Duodenal mucosa (tissue), 2 donors: Measurements from ENCODE around the gene DESI1.
"Not testable (repeated sequence)": the region's sequence is repeated elsewhere in the genome, so short reads cannot be mapped to it uniquely, and the experiment has no call there.

ENCODE experiments used
- H3K27ac ChIP-seq: one replicate; pipeline ENCODE4 v1.7.0; 2013; ENCODE audit warnings: low read depth, low read length
- H3K27me3 ChIP-seq, 2 donors: one replicate each; pipeline ENCODE4 v1.7.0; 2013; ENCODE audit warnings: low read length in 2 of 2, control low read depth in 1 of 2; ENCODE audit not compliant: insufficient read depth in 2 of 2, control insufficient read depth in 1 of 2
- H3K36me3 ChIP-seq, 2 donors: one replicate each; pipeline ENCODE4 v1.7.0; 2013; ENCODE audit warnings: low read length in 2 of 2, control low read depth in 1 of 2; ENCODE audit not compliant: insufficient read depth in 2 of 2, control insufficient read depth in 1 of 2
- H3K4me1 ChIP-seq, 2 donors: one replicate each; pipeline ENCODE4 v1.7.0; 2013; ENCODE audit warnings: low read length in 2 of 2, control low read depth in 1 of 2; ENCODE audit not compliant: insufficient read depth in 2 of 2, control insufficient read depth in 1 of 2
- H3K4me3 ChIP-seq, 2 donors: one replicate each; pipeline ENCODE4 v1.7.0; 2013; ENCODE audit warnings: low read length in 2 of 2, low read depth in 1 of 2
- H3K9ac ChIP-seq, 2 donors: one replicate each; pipeline ENCODE4 v1.7.0; 2013; ENCODE audit warnings: low read length in 2 of 2, low read depth in 1 of 2
- H3K9me3 ChIP-seq, 2 donors: one replicate each; pipeline ENCODE4 v1.7.0; 2013; ENCODE audit warnings: low read length in 2 of 2, control low read depth in 1 of 2; ENCODE audit not compliant: control insufficient read depth in 1 of 2

Gene DESI1

DNA sequence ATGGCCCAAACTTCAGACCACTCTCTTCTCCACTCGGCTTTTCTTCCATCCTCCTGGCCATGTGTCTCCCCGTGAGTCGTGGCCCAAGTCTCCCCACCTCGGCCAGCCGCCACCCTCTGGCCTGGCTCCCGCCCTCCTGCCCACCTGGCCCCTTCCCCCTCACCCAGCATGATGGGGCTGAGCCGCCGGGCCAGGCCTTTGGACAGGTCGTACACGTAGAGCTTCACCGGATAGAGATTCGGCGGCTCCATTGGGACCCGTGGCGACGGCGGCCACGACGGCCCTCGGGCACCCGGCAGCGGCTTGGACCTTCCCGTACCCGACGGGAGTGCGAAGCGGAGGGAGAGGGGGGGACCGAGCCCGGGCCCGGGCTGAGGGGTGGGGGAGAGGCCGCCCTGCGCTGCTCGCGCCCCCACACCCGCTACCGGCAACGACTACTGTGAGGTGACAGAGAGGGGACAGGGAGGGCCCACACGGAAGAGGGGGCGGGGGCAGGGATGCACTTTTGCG is at the start of gene DESI1:
Gene DESI1, minus strand, starts transcription at position 455 of the 510 bp plus-strand sequence. Its CDS starts 204 bp downstream, at position 251.
- Histone ChIP-seq H3K27me3 (no peaks in the 10 kb centered on the region), H3K27ac (peak within 1 kb of the TSS; percentile 98), H3K4me1 (peaks cover 17 to 29% of the 10 kb centered on the region in 2 donors), H3K4me3 (peak within 1 kb of the TSS; percentile 88 to 98), H3K36me3 (peaks cover 0 to 24% of the 10 kb centered on the region in 2 donors), H3K9me3 (no peaks in the 10 kb centered on the region), H3K9ac (peak within 1 kb of the TSS; percentile 95 to 100)

DNA sequence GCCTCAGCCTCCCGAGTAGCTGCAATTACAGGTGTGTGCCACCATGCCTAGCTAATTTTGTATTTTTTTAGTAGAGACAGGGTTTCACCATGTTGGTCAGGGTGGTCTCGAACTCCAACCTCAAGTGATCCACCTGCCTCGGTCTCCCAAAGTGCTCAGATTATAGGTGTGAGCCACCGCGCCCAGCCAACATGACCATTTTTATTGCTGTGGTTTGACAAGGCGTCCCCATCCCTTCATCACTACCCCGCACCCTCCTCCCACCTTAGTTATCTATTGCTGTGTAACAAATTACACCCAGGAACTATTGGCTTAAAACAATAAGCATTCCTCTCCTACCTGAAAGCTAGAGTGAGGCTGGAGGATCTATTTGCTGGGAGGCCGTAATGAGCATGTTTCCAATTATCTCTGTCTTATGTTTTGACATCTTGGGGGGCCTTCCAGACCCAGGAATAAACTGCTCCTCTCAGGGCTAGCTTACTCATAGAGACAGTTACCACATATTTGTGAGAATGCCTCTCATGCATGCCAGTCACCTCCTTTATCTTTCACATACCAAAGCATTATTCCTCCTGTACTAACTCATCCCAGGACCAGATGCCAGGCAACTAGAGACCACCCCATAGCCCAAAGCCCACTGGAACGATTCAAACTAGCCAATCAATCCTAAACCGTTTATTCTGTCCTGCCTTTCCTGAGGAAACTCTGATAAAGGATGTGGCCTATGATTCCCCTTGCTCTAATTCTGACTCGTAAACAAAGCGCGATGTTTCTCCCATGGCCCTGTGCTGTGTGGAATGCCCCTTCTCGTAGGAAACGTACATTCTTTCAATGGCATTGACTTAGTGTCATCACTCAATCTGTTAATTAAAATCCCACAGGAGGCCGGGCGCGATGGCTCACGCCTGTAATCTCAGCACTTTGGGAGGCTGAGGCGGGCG is 48.4 kb upstream of the DESI1 start:
- Histone ChIP-seq H3K9ac (no peak overlapping the region), H3K4me3 (no peak overlapping the region), H3K27ac (no peak overlapping the region), H3K36me3 (peaks cover 13 to 28% of the 10 kb centered on the region in 2 donors), H3K27me3 (no peaks in the 10 kb centered on the region), H3K9me3 (no peaks in the 10 kb centered on the region), H3K4me1 (peaks cover 0 to 4% of the 10 kb centered on the region in 2 donors)

DNA sequence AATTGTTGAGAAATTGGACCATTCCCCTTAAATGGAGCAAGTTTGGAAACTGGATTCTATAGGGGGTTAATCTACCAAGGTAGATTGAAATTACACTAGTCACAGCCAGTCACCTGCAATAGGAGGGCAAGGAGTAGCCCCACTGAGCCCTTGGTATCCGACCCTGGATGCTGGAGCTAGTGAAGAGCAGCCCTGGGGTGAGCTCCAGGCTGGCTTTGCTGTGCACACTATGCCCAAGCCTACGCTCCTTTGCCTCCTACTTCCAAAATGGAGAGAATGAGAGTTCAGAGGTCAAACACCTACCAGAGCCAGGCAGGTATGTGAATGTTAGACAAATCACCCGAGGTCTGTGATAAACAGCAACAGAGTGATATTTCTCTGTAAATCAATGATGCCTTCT is 44.1 kb upstream of the DESI1 start:
- Histone ChIP-seq H3K27me3 (no peaks in the 10 kb centered on the region), H3K9ac (no peak overlapping the region), H3K4me1 (peaks cover 0 to 4% of the 10 kb centered on the region in 2 donors), H3K4me3 (no peak overlapping the region), H3K36me3 (peaks cover 30 to 51% of the 10 kb centered on the region in 2 donors), H3K27ac (no peak overlapping the region), H3K9me3 (no peaks in the 10 kb centered on the region)

DNA sequence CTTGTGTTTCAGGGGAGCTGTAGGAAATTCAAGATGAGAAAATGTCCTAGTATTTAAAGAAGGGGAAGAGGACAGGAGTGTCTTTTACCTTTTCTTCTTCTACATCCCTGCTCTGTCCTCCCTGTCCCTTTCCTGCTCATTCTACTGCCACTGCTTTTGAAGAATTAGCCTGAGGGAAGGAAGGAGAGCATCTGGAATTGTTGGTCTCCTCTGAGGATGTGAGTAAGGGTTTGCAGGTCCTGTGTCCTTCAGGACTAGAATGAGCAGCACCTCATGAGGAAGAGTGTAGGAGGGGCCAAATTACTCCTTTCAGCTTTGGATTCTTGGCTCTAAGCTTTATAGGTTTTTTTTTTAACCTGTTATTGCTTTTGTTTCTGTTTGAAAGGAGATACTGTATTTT is 43.6 kb upstream of the DESI1 start:
- no peaks in the 10 kb centered on the region for H3K9me3 ChIP-seq
- peaks cover 32 to 56% of the 10 kb centered on the region in 2 donors for H3K36me3 ChIP-seq
- H3K4me1 ChIP-seq = peaks cover 0 to 4% of the 10 kb centered on the region in 2 donors
- no peaks in the 10 kb centered on the region for H3K27me3 ChIP-seq
- no peak overlapping the region for H3K4me3 ChIP-seq
- no peak overlapping the region for H3K27ac ChIP-seq
- no peak overlapping the region for H3K9ac ChIP-seq

DNA sequence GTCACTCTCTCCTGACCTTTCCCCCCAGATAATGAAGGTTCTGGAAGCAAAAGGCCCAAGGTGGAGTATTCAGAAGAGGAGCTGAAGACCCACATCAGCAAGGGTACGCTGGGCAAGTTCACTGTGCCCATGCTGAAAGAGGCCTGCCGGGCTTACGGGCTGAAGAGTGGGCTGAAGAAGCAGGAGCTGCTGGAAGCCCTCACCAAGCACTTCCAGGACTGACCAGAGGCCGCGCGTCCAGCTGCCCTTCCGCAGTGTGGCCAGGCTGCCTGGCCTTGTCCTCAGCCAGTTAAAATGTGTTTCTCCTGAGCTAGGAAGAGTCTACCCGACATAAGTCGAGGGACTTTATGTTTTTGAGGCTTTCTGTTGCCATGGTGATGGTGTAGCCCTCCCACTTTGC is 42.8 kb upstream of the DESI1 start:
- not testable (repeated sequence) for H3K4me3 ChIP-seq, H3K4me1 ChIP-seq, H3K9me3 ChIP-seq, H3K27ac ChIP-seq, H3K27me3 ChIP-seq, H3K9ac ChIP-seq
- H3K36me3 ChIP-seq = peaks cover 32 to 65% of the 10 kb centered on the region in 2 donors

DNA sequence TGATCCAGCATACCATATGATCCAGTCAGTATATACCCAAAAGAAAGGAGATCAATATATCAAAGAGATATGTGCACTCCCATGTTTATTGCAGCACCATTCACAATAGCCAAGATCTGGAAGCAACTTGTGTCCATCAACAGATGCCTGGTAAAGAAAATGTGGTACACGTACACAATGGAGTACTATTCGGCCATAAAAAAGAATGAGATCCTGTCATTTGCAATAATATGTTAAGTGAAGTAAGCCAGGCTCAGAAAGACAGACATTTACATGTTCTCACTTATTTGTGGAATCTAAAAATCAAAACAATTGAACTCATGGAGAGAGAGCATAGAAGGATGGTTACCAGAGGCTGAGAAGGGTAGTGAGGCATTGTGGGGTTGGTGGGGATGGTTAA is 40.9 kb upstream of the DESI1 start:
- no peak overlapping the region for H3K27ac ChIP-seq
- H3K9ac ChIP-seq = no peak overlapping the region
- H3K4me3 ChIP-seq = no peak overlapping the region
- H3K27me3 ChIP-seq = no peaks in the 10 kb centered on the region
- H3K4me1 ChIP-seq = no peaks in the 10 kb centered on the region
- peaks cover 43 to 82% of the 10 kb centered on the region in 2 donors for H3K36me3 ChIP-seq
- H3K9me3 ChIP-seq = no peaks in the 10 kb centered on the region

DNA sequence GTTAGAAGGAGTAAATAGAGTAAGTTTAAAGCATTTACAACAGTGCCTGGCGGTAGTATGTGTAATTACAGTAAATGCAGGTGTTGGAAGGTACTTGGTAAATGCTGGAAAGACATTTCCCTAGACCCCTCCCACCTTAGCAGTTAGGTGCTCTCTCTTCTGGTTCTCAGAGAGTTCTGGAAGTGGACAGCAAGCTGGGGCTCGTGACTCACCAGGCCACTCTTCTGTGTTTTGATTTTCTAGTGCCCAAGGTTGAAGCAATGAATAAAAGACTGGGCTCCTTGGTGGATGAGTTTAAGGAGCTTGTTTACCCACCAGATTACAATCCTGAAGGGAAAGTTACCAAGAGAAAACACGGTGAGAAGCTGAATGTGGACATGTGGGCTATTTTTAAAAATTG is 40.2 kb upstream of the DESI1 start:
- Histone ChIP-seq H3K9me3 (no peaks in the 10 kb centered on the region), H3K4me3 (no peak overlapping the region), H3K4me1 (no peaks in the 10 kb centered on the region), H3K27me3 (no peaks in the 10 kb centered on the region), H3K27ac (no peak overlapping the region), H3K9ac (no peak overlapping the region), H3K36me3 (peaks cover 44 to 87% of the 10 kb centered on the region in 2 donors)

DNA sequence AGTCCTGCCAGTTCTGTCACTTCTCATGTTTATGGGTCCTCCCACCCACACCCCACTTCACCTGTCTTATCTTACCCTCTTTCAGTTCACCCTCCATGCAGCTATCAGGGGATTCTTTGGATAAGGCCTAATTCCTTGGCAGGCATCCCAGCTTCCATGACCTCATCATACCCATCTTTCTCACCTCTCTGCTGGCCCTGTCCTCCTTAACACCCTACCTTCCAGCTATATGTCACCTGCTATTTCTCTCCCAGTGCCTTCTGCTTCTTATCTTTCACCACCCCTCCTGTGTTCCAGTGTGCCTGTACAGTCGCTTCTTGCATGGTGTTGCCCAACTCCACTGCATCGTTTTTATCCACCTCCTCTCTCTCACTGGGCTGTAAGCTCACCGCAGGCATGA is 39.6 kb upstream of the DESI1 start:
- Histone ChIP-seq H3K9me3 (no peaks in the 10 kb centered on the region), H3K27ac (no peak overlapping the region), H3K9ac (no peak overlapping the region), H3K4me3 (no peak overlapping the region), H3K27me3 (no peaks in the 10 kb centered on the region), H3K4me1 (no peaks in the 10 kb centered on the region), H3K36me3 (peaks cover 44 to 93% of the 10 kb centered on the region in 2 donors)

DNA sequence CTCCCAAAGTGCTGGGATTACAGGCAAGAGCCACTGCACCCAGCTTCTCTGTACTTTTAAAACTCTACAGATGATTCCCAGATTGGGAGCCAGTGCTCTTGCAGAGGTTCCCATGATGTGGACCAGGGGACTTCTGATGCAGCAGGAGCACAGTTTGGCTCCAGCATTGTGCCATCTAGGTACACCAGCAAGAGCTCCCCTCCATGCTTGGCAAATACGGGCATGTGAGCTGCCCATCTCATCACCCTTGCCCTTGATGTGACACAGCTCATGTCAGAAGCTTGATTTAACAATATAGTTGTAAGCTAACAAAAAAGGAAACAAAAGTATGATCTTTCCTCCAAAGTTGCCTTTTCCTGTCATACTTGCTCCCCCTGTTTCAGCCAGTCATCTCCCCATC is 39.1 kb upstream of the DESI1 start:
- peaks cover 43 to 95% of the 10 kb centered on the region in 2 donors for H3K36me3 ChIP-seq
- no peak overlapping the region for H3K27ac ChIP-seq
- H3K9me3 ChIP-seq = no peaks in the 10 kb centered on the region
- no peak overlapping the region for H3K4me3 ChIP-seq
- no peaks in the 10 kb centered on the region for H3K4me1 ChIP-seq
- H3K27me3 ChIP-seq = no peaks in the 10 kb centered on the region
- no peak overlapping the region for H3K9ac ChIP-seq

DNA sequence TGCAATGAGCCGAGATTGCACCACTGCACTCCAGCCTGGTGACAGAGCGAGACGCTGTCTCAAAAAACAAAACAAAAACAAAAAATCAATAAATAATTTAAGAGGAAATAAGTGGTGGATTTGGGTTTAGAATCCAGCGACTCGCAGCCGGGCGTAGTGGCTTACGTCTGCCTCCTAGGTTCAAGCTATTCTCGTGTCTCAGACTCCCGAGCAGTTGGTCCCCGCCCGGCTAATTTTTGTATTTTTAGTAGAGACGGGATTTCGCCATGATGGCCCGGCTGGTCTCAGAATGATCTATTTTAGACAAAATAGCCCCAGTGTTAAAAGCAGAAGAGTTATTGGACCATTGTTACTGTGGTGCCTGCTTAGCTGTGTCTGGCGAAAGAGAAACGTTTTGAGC is 38.0 kb upstream of the DESI1 start:
- H3K4me1 ChIP-seq = no peaks in the 10 kb centered on the region
- H3K4me3 ChIP-seq = no peak overlapping the region
- peaks cover 47 to 96% of the 10 kb centered on the region in 2 donors for H3K36me3 ChIP-seq
- H3K27me3 ChIP-seq = no peaks in the 10 kb centered on the region
- H3K9ac ChIP-seq = no peak overlapping the region
- H3K27ac ChIP-seq = no peak overlapping the region
- no peaks in the 10 kb centered on the region for H3K9me3 ChIP-seq
